Activated T-helper 1 cell treated with anti-CD3 and anti-CD28 coated beads, Interleukin-2, amount 50 U/mL, for 16 hours (primary cell): ENCODE data around the gene CNTNAP5.

ENCODE experiments used
- DNase-seq, 2 donors: peaks; one replicate each; pipeline ENCODE4 v3.0.0-alpha.2; 2020; ENCODE audit warnings: low read depth in 1 of 2, low spot score in 1 of 2

CNTNAP5 gene

DNA sequence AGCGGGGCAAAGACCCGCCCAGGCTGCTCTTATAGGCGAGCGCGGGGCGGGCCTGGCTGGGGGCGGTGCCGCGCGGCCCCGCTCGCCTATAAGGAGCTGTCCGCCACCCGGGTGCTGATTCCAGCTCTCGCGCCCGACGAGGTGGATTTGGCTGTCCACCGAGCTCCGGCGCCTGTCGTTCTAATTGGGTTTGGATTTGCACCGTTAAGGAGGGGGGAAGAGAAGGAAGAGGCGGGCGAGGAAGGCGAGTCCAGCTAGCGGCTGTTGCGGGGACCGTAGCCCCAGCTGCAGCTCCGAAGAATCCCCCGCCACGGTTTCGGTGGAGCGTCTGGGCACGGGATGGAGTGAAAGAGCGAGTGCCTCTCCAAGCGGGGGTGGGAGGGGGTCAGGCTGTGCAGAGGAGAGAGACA is at the start of gene CNTNAP5:
Gene CNTNAP5, plus strand, starts transcription at position 117 of the 410 bp plus-strand sequence. CDS start 364 bp downstream, outside the sequence.
- DNase-seq: no peak

DNA sequence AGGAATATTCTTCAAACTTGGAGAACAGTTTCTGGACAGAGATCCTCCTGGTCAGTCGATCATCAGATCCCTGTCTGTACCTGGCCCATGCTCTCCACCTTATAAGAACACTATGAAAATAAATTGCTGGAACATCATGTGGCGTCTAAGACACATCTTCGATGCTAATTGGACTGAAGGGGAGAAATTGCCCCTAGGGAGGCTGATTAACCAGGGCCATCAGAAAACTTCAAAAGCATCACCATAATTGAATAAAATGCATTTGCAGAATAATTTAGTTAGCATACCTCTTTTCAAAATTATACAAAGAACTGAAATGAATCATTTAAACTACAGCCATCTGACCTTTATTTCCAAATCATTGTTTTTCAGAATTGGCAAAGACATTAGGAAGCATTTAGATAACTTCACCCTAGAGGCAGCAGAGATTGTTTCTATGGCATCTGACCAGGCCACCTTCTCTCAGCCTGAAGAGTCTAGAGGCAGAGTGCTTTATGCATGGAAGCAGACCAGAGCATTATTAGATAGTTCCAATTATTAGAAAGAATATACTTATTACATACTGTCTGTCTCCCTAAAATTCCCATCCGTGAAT is 48.9 kb upstream of the CNTNAP5 start:
- no peak for DNase-seq

- DNase-seq: no peak
Measured at GRCh38 chr2:123993728-123994323, 31.3 kb upstream of the CNTNAP5 start.

DNA sequence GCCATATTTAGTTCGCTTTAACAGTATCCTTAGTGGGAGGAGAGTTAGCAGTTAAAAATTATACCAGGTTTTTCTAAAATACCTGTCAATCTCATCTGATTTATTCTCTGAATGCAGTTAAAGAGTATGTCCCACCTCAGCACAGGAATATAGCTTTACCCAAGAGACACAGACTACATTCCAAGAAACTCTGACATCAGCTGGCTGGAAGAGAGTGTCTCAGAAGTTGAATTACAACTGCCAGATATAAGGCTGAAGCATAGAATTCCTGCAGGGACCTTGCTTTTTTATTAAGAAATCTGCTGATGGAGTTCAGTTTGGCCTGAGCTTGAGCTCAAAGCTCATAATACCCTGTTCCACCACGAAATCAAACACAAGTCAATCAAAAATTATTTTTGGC is 25.4 kb upstream of the CNTNAP5 start:
- no peak for DNase-seq

DNA sequence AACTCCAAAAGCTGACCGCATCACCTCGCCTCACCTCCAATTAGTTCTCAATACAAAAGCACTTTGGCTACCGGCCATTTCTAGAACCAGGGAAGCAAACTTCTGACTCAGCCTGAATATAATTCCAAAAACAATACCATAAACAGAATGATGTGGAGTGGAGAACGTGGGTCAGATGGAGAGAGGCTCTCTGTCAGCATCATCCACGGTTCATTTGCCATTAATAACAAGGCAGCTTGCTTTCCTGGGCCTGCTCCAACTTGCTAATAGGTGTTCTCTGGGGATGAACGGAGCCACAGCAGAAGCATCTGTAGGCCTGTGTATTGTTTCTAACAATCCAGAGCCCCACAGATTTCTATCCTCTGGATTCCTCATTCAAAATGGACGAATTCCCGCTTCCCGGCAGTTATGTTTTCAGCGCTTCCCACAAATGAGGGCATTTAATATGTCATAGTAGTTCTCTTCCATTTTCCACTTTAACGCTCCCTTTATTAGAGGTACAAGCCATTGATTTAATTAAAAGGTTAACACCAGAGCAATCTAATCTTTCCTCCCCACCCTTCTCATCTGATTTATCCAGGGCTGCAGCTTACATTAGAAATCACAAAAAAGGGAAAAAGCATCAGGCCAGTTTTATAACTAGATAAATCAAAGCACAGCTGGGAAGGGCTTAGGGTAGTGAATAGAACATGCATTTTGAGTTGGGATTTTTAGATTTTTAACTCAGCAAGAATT is 23.2 kb upstream of the CNTNAP5 start:
- DNase-seq: no peak

GRCh38 chr2:124018890-124019289 is 6.2 kb upstream of the CNTNAP5 start:
- no peak for DNase-seq

GRCh38 chr2:124024561-124025170 is 421 bp upstream of the CNTNAP5 start:
- no peak for DNase-seq

- no peak for DNase-seq
Measured at GRCh38 chr2:124025891-124026434, 876 bp downstream of the CNTNAP5 start.

DNA sequence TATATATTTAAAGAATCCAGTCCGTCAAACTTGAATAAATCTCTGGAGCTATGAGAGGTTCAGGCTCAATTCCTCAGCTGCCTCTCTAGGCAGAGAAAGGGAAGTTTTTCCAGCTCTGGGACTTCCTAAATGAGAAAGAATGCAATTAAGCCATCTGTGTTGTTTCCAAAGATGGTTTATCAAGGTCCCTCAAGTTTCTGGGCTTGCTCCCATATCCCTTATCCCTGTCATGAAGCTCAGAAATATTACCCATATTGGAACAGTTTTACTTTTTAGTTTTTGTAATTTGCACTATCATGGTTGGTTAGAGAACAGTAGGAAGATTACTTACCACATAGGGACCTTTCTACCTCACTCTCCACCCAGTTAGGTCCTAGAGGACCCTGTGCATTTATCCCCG is 1.4 kb downstream of the CNTNAP5 start:
- no peak for DNase-seq

- no peak for DNase-seq
Measured at GRCh38 chr2:124027182-124027581, 2.1 kb downstream of the CNTNAP5 start.

DNA sequence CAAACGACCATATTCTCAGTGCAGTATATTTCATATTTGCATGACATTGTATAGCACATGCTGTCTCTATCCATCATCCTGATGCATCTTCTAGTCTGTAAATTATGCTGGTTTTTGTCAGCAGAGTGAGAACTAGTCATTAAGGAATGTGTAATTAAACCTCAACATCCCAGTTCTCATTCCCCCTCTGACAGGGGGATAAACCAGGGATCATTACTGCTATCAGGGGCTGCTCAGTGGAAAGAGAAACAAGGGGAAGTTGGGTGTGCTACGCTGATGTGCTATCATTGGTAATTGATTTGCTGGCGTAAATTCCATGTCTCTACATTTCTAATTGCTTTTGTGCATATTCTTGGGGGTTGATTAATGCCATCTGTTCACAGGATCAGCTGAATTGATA is 7.7 kb downstream of the CNTNAP5 start:
- DNase-seq: no peak

GRCh38 chr2:124034265-124034664 is 9.2 kb downstream of the CNTNAP5 start:
- DNase-seq: no peak

DNA sequence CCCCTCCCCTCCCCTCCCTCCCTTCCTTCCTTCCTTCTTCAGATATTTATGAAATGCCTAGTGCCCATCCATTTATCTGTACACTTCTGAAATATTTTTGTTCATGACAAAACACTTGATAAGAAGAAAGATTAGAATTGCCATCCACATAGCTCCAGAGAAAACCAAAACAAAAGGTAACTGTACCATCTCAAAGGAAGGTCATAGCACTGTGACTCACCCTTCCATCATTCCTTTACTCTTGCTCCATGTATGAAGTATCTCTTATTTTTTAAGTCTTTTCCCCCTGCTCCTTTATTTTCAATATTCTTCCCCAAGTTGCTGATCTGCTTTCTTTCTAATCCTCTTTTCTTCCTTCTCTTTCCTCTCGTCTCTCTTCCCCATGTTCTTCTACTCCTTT is 9.9 kb downstream of the CNTNAP5 start:
- DNase-seq: no peak

- DNase-seq: no peak
Measured at GRCh38 chr2:124039032-124039431, 13.9 kb downstream of the CNTNAP5 start.

GRCh38 chr2:124039762-124040291 is 14.7 kb downstream of the CNTNAP5 start:
- DNase-seq: no peak

DNA sequence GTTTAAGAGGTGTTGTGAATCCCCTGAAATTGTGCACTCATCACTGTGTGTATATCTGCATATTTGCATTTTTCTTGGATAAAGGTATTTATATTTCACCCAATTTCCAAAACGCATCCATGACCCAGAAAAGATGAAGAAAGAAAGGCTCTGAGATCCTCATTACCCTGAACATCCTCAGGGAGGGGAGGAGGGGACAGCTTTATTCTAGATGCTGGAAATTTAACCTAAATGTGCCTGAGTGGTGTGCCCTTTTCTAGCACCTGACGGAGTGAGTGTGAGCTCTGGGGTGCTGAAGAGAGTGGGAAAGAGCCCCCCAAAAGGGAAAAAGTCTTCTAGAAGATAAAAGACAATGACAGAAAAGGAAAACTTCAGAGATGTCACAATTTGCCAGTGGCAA is 20.8 kb downstream of the CNTNAP5 start:
- DNase-seq: no peak

DNA sequence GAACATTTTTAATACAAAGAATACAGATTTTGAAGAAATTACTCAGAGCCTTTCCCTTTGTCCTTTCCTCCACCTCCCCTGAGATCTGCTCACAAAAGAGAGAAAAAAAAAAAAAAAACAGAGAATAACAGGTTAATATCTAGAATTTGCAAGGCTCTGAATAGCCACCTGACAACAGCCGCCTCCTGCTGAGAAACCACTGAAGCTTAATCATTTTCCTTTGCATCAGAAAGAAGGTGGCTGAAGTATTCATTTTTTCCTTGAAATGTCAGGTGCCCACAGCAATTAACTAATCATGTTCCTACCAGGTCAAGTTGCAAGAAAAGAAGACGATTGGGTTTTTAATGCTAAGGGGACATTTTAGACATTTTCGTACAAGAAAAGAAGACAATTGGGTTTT is 21.2 kb downstream of the CNTNAP5 start:
- DNase-seq: no peak

DNA sequence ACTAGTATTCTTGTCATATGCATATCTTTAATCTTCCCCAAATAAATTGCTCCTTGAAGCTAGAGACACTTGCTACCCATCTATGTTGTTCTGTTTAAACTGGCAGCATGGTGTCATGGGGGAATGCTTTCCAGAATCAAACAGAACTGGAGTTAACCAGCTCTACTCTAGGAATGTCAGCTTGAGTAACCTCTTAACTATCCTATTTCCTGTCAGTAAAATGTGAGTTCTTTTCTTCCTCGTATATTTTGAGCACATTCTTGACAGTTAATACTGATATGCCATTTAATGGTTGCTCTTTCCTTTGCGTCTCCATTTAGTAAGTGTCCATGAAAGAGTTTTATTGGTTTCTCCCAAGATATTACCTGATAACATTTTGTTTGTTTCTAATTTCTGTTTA is 23.0 kb downstream of the CNTNAP5 start:
- DNase-seq: no peak

DNA sequence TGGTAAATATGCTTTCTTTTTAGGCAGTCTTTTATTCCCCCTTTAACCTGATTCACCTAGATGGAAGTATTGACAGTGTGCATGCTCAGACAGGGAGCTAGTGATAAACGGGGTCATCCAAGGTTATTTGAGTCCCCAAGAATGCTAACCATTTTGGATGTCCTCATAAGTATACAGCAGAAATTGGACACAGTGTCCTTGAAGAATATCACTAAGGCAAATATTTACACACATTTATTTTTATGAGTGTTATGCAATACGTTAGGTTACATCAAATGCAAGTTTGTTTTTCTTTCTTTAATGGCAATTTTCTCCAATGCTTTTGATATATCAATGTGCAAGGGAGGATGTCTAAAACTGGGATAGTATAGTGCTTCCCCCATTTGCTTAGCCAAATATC is 23.6 kb downstream of the CNTNAP5 start:
- DNase-seq: no peak

DNA sequence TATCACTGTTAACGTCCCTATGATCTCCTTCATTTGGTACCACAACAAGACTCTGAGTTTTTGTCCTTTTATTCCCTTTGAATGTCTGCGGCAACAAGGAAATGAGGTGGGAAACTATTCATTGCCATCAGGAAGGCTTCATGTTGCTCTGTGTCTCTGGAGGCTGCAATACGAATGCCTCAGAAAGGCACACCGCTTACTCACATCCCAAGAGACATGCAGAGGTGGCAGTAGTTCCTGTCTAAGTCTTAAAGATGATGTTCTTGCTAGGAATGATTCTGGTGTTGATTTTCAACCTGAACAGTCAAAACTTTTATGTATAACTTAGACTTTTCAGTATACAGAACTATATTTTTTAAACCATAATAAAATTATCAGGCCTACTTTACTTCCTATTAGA is 24.0 kb downstream of the CNTNAP5 start:
- DNase-seq: no peak

DNA sequence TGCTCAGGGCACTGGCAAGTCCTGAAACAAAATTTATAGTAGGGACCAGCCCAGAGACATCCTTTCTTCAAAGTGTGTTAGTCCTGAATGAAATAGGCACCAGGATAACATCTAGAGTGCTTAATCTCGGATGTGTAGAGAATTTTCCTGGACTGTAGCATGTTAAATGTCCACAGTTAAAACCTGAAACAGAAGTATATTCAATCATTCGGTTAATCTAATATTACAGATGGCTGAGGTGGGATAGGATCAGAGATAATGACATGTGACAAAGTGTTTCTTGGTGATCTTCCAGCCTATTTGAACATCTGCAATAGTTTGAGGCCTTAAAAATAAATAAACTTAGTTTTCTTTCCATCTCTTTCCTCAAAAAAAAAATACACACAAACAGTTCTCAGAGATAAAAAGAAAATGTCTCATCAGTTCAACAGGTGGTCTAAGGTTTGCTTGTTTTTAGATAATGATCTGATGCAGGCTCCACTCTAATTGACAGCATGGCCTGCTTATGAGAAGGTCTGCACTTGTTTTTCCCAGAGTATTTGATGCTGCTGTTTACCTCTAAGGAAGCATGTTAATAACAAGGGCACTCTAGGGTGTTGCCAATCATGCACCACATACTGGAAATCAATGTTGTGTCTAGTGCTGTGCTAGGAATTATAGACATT is 25.9 kb downstream of the CNTNAP5 start:
- DNase-seq: no peak
